Activated CD4-positive, alpha-beta T cell treated with anti-CD3 and anti-CD28 coated beads for 36 hours (primary cell): ENCODE results near the gene STUM. TPM values are rescaled to one million over a fixed set of nuclear protein-coding genes. Genes with fewer than 3 reads are reported as not detected.

ENCODE experiments used
- ATAC-seq: fragments of 200-7000 bp; cut with Tn5 transposase; one replicate; pipeline ENCODE4 v1.10.0; 2021; ENCODE audit warnings: mild to moderate bottlenecking, moderate library complexity
- CTCF ChIA-PET: fragments of 350-600 bp; sonication (Branson Sonifier 250); formaldehyde crosslinking; loops from one replicate; lab custom pipeline; 2021; ENCODE audit warnings: antibody characterized with exemption; lab: Charles Lee
- POLR2A ChIA-PET: fragments of 350-600 bp; sonication (Branson Sonifier 250); formaldehyde crosslinking; loops from one replicate; lab custom pipeline; 2021; ENCODE audit warnings: antibody characterized with exemption, inconsistent platforms; lab: Charles Lee
- DNase-seq: peaks from one replicate; pipeline ENCODE4 v3.0.0-alpha.2; 2020
- H3K27ac Mint-ChIP-seq: one replicate; pipeline ENCODE4 v1.8.0; 2021; ENCODE audit warnings: mixed read lengths
- H3K27me3 Mint-ChIP-seq: one replicate; pipeline ENCODE4 v1.8.0; 2021; ENCODE audit warnings: mixed read lengths
- H3K36me3 Mint-ChIP-seq: one replicate; pipeline ENCODE4 v1.8.0; 2021; ENCODE audit warnings: low read depth, mixed read lengths
- H3K4me1 Mint-ChIP-seq: one replicate; pipeline ENCODE4 v1.8.0; 2021; ENCODE audit warnings: mixed read lengths
- H3K4me3 Mint-ChIP-seq: one replicate; pipeline ENCODE4 v1.8.0; 2021; ENCODE audit warnings: mild to moderate bottlenecking, moderate library complexity, mixed read lengths
- H3K9me3 Mint-ChIP-seq: one replicate; pipeline ENCODE4 v1.8.0; 2021; ENCODE audit warnings: low read depth, mixed read lengths
- intact Hi-C, 2 experiments: fragments of 100-400 bp; cut with DNase I in 1 of 2; cut with micrococcal nuclease in 1 of 2; formaldehyde crosslinking; loops; one replicate each; pipeline versions ENCODE4 v1.14.2 to v1.15.1; 2022 to 2024; cut with DNase I, micrococcal nuclease
- total RNA-seq, 2 experiments: library from RNA; stranded (reverse); gene quantifications; one replicate each; pipeline ENCODE4 v1.2.3, GENCODE V29; 2021

The STUM gene
- total RNA-seq, 2 experiments from 2014 or later = not detected

GRCh38 chr1:226655251-226656163 is 106.9 kb downstream of the STUM start:
- ChIA-PET CTCF (interaction anchor here (1.2 to 1.9 kb wide), 5 partner anchors 11 to 53 kb away, joined by 3 to 11 read pairs (median 6); no protein-coding TSS in a partner anchor), POLR2A (interaction anchor here (0.6 kb wide), 2 partner anchors 74 to 1431 kb away, joined by 6 to 8 read pairs; no protein-coding TSS in a partner anchor)
- Mint-ChIP-seq H3K27ac (peak overlapping the region; percentile 96), H3K27me3 (no peaks in the 10 kb centered on the region), H3K9me3 (no peaks in the 10 kb centered on the region), H3K36me3 (peaks cover 8% of the 10 kb centered on the region), H3K4me3 (peak overlapping the region; percentile 67), H3K4me1 (peaks cover 6% of the 10 kb centered on the region)
- intact Hi-C loops = no loop called here
- ATAC-seq (no peak), DNase-seq (no peak)

DNA sequence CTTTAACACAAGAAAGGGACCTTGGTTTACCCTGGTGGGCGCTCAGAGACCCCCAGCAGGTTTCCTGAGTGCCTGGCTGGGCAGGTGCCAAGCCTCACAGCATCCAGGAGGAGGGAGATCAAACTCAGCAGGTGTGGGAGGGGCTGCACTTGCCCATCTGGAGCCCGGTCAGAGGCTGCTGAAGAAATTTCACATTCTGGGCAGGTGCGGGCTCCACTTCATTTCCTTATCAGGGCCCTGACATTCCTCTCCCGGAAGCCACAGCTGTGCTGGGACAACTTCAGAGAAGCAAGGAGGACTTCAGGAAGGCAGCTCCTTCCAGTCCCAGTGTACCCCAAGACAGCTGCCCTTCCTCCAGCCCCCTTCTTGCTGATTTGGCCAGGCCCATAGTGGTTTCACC is 107.6 kb downstream of the STUM start:
- H3K9me3 Mint-ChIP-seq = no peaks in the 10 kb centered on the region
- peak overlapping the region; percentile 96 for H3K27ac Mint-ChIP-seq
- H3K4me1 Mint-ChIP-seq = no peaks in the 10 kb centered on the region
- H3K4me3 Mint-ChIP-seq = no peak overlapping the region
- DNase-seq (no peak), ATAC-seq (no peak)
- H3K27me3 Mint-ChIP-seq = no peaks in the 10 kb centered on the region
- intact Hi-C loops = no loop called here
- H3K36me3 Mint-ChIP-seq = peaks cover 11% of the 10 kb centered on the region
- ChIA-PET POLR2A (interaction anchor here (0.6 kb wide), 2 partner anchors 73 to 1430 kb away, joined by 6 to 8 read pairs; no protein-coding TSS in a partner anchor), CTCF (interaction anchor here (0.6 to 1.9 kb wide), 7 partner anchors 11 to 421 kb away, joined by 3 to 7 read pairs (median 4); no protein-coding TSS in a partner anchor)

- H3K9me3 Mint-ChIP-seq = no peaks in the 10 kb centered on the region
- H3K27me3 Mint-ChIP-seq = no peaks in the 10 kb centered on the region
- no peaks in the 10 kb centered on the region for H3K4me1 Mint-ChIP-seq
- ChIA-PET CTCF (interaction anchor here (0.6 to 1.9 kb wide), 7 partner anchors 11 to 421 kb away, joined by 3 to 7 read pairs (median 4); no protein-coding TSS in a partner anchor), POLR2A (interaction anchor here (0.6 kb wide), 1 partner anchor 73 kb away, joined by 6 read pairs; no protein-coding TSS in a partner anchor)
- ATAC-seq (peak; percentile 17), DNase-seq (no peak)
- H3K36me3 Mint-ChIP-seq = peaks cover 11% of the 10 kb centered on the region
- H3K4me3 Mint-ChIP-seq = peak overlapping the region; percentile 18
- intact Hi-C loops = no loop called here
- H3K27ac Mint-ChIP-seq = peak overlapping the region; percentile 96
These were observed 108.2 kb downstream of the STUM start for GRCh38 chr1:226656601-226657277.

GRCh38 chr1:226657895-226658545 is 109.5 kb downstream of the STUM start:
- DNase-seq (no peak), ATAC-seq (no peak)
- no peaks in the 10 kb centered on the region for H3K4me1 Mint-ChIP-seq
- CTCF ChIA-PET = interaction anchor here (0.8 to 1.4 kb wide), 4 partner anchors 19 to 54 kb away, joined by 3 to 7 read pairs (median 4); no protein-coding TSS in a partner anchor
- no peaks in the 10 kb centered on the region for H3K9me3 Mint-ChIP-seq
- POLR2A ChIA-PET = interaction anchor here (0.7 kb wide), 1 partner anchor 75 kb away, joined by 4 read pairs; no protein-coding TSS in a partner anchor
- peaks cover 11% of the 10 kb centered on the region for H3K36me3 Mint-ChIP-seq
- intact Hi-C loops = no loop called here
- H3K4me3 Mint-ChIP-seq = no peak overlapping the region
- H3K27ac Mint-ChIP-seq = peak overlapping the region; percentile 96
- no peaks in the 10 kb centered on the region for H3K27me3 Mint-ChIP-seq

GRCh38 chr1:226658546-226659125 is 110.1 kb downstream of the STUM start:
- Mint-ChIP-seq H3K4me1 (no peaks in the 10 kb centered on the region), H3K36me3 (peaks cover 11% of the 10 kb centered on the region), H3K27ac (peak overlapping the region; percentile 96), H3K4me3 (no peak overlapping the region), H3K9me3 (no peaks in the 10 kb centered on the region), H3K27me3 (no peaks in the 10 kb centered on the region)
- ChIA-PET POLR2A (interaction anchor here (0.7 kb wide), 1 partner anchor 75 kb away, joined by 4 read pairs; no protein-coding TSS in a partner anchor), CTCF (interaction anchor here (0.8 to 1.4 kb wide), 5 partner anchors 18 to 53 kb away, joined by 3 to 7 read pairs (median 5); no protein-coding TSS in a partner anchor)
- intact Hi-C loops = no loop called here
- ATAC-seq = no peak
- DNase-seq = no peak

Other genes with a start within 250 kb of the STUM start
- 10 to 100 TPM; 10.6 TPM for gene LIN9, start 239.6 kb upstream of the STUM start, total RNA-seq
- gene PARP1, start 140.7 kb upstream of the STUM start, total RNA-seq = 100 to 1,000 TPM; 237 to 242 TPM
- 10 to 100 TPM; 31.0 to 31.9 TPM for gene ITPKB, start 190.5 kb downstream of the STUM start, total RNA-seq